ENCODE results near the gene FRMD4A.
A peak's percentile ranks its signal among the peaks of the same experiment; 100 is the strongest.

FRMD4A gene

GRCh38 chr10:13686331-13686752 lies 644.4 kb downstream of the FRMD4A start:
- Histone ChIP-seq H2BK120ac (ENCODE audit: low read depth, low read length) (no peak overlapping the region), H3K9ac (ENCODE audit: low read depth, low read length, poor library complexity) (no peak overlapping the region), H3K23ac (ENCODE audit: low read depth, low read length, poor library complexity) (no peak overlapping the region), H3K18ac (ENCODE audit: low read length) (no peak overlapping the region), H2BK15ac (ENCODE audit: low read length) (no peak overlapping the region), H2BK5ac (ENCODE audit: low read length) (no peak overlapping the region), H2BK12ac (ENCODE audit: low read length) (no peak overlapping the region), H3K79me1 (ENCODE audit: low read depth, low read length) (no peaks in the 10 kb centered on the region), H3K4me3 (ENCODE audit: low read length in 2 of 2) (no peak overlapping the region), H3K4ac (ENCODE audit: low read length) (no peak overlapping the region), H2AK5ac (ENCODE audit: low read depth, low read length) (no peak overlapping the region), H3K9me3 (replicated peaks in 1 of 2; ENCODE audit: control insufficient read depth in 2 of 2, insufficient read depth in 1 of 2, low read depth in 1 of 2, low read length in 2 of 2) (no peaks in the 10 kb centered on the region), H3K27ac (replicated peaks; ENCODE audit: low read length) (no peak overlapping the region), H4K8ac (ENCODE audit: low read depth, low read length) (no peak overlapping the region), H4K91ac (ENCODE audit: low read depth, low read length, poor library complexity) (no peak overlapping the region), H3K4me2 (ENCODE audit: insufficient read depth, low read length, poor library complexity, severe bottlenecking) (no peak overlapping the region), H2AFZ (ENCODE audit: low read length) (no peak overlapping the region), H3K4me1 (ENCODE audit: control insufficient read depth in 2 of 2, insufficient read depth in 1 of 2, low read depth in 1 of 2, low read length in 2 of 2) (peaks cover 0 to 20% of the 10 kb centered on the region in 2 donors), H3K14ac (ENCODE audit: low read length) (no peak overlapping the region), H3K36me3 (replicated peaks in 1 of 2; ENCODE audit: control insufficient read depth in 2 of 2, insufficient read depth in 2 of 2, low read length in 2 of 2) (peaks cover 1 to 95% of the 10 kb centered on the region in 2 donors), H3K27me3 (ENCODE audit: control insufficient read depth in 3 of 3, insufficient read depth in 3 of 3, low read depth in 1 of 3, low read length in 3 of 3) (no peaks in the 10 kb centered on the region)
- no peak for DNase-seq (ENCODE audit: low spot score)
- WGBS, 2 donors (ENCODE audit: extremely low coverage in 2 of 2, insufficient read length in 2 of 2, insufficient replicate concordance in 1 of 2) = no CpG with 5 or more reads among the region's 5 CpGs

GRCh38 chr10:13685885-13686284 lies 644.8 kb downstream of the FRMD4A start:
- WGBS, 2 donors (ENCODE audit: extremely low coverage in 2 of 2, insufficient read length in 2 of 2, insufficient replicate concordance in 1 of 2) = no CpG with 5 or more reads among the region's 5 CpGs
- Histone ChIP-seq H3K36me3 (replicated peaks in 1 of 2; ENCODE audit: control insufficient read depth in 2 of 2, insufficient read depth in 2 of 2, low read length in 2 of 2) (peaks cover 1 to 95% of the 10 kb centered on the region in 2 donors), H4K8ac (ENCODE audit: low read depth, low read length) (no peak overlapping the region), H2BK120ac (ENCODE audit: low read depth, low read length) (no peak overlapping the region), H3K4me3 (ENCODE audit: low read length in 2 of 2) (no peak overlapping the region), H2AFZ (ENCODE audit: low read length) (no peak overlapping the region), H3K4me1 (ENCODE audit: control insufficient read depth in 2 of 2, insufficient read depth in 1 of 2, low read depth in 1 of 2, low read length in 2 of 2) (peaks cover 0 to 18% of the 10 kb centered on the region in 2 donors), H3K9ac (ENCODE audit: low read depth, low read length, poor library complexity) (no peak overlapping the region), H4K91ac (ENCODE audit: low read depth, low read length, poor library complexity) (no peak overlapping the region), H3K23ac (ENCODE audit: low read depth, low read length, poor library complexity) (no peak overlapping the region), H3K79me1 (ENCODE audit: low read depth, low read length) (no peaks in the 10 kb centered on the region), H3K18ac (ENCODE audit: low read length) (no peak overlapping the region), H2BK5ac (ENCODE audit: low read length) (no peak overlapping the region), H3K9me3 (replicated peaks in 1 of 2; ENCODE audit: control insufficient read depth in 2 of 2, insufficient read depth in 1 of 2, low read depth in 1 of 2, low read length in 2 of 2) (no peaks in the 10 kb centered on the region), H2AK5ac (ENCODE audit: low read depth, low read length) (no peak overlapping the region), H2BK15ac (ENCODE audit: low read length) (no peak overlapping the region), H3K27me3 (ENCODE audit: control insufficient read depth in 3 of 3, insufficient read depth in 3 of 3, low read depth in 1 of 3, low read length in 3 of 3) (no peaks in the 10 kb centered on the region), H3K14ac (ENCODE audit: low read length) (no peak overlapping the region), H2BK12ac (ENCODE audit: low read length) (no peak overlapping the region), H3K4me2 (ENCODE audit: insufficient read depth, low read length, poor library complexity, severe bottlenecking) (no peak overlapping the region), H3K27ac (replicated peaks; ENCODE audit: low read length) (no peak overlapping the region), H3K4ac (ENCODE audit: low read length) (no peak overlapping the region)
- DNase-seq (ENCODE audit: low spot score) = no peak

- no CpG with 5 or more reads among the region's 6 CpGs for WGBS, 2 donors (ENCODE audit: extremely low coverage in 2 of 2, insufficient read length in 2 of 2, insufficient replicate concordance in 1 of 2)
- H2BK5ac ChIP-seq (ENCODE audit: low read length) = no peak overlapping the region
- no peaks in the 10 kb centered on the region for H3K27me3 ChIP-seq (ENCODE audit: control insufficient read depth in 3 of 3, insufficient read depth in 3 of 3, low read depth in 1 of 3, low read length in 3 of 3)
- H2AFZ ChIP-seq (ENCODE audit: low read length) = no peak overlapping the region
- no peaks in the 10 kb centered on the region for H3K9me3 ChIP-seq (replicated peaks in 1 of 2; ENCODE audit: control insufficient read depth in 2 of 2, insufficient read depth in 1 of 2, low read depth in 1 of 2, low read length in 2 of 2)
- no peak overlapping the region for H2BK15ac ChIP-seq (ENCODE audit: low read length)
- no peak overlapping the region for H3K4ac ChIP-seq (ENCODE audit: low read length)
- H3K23ac ChIP-seq (ENCODE audit: low read depth, low read length, poor library complexity) = no peak overlapping the region
- no peak overlapping the region for H4K8ac ChIP-seq (ENCODE audit: low read depth, low read length)
- no peak overlapping the region for H2BK12ac ChIP-seq (ENCODE audit: low read length)
- no peak overlapping the region for H3K4me2 ChIP-seq (ENCODE audit: insufficient read depth, low read length, poor library complexity, severe bottlenecking)
- peaks cover 1 to 92% of the 10 kb centered on the region in 2 donors for H3K36me3 ChIP-seq (replicated peaks in 1 of 2; ENCODE audit: control insufficient read depth in 2 of 2, insufficient read depth in 2 of 2, low read length in 2 of 2)
- H2AK5ac ChIP-seq (ENCODE audit: low read depth, low read length) = no peak overlapping the region
- H4K91ac ChIP-seq (ENCODE audit: low read depth, low read length, poor library complexity) = no peak overlapping the region
- H3K14ac ChIP-seq (ENCODE audit: low read length) = no peak overlapping the region
- H3K4me3 ChIP-seq (ENCODE audit: low read length in 2 of 2) = no peak overlapping the region
- no peak overlapping the region for H2BK120ac ChIP-seq (ENCODE audit: low read depth, low read length)
- peaks cover 0 to 9% of the 10 kb centered on the region in 2 donors for H3K4me1 ChIP-seq (ENCODE audit: control insufficient read depth in 2 of 2, insufficient read depth in 1 of 2, low read depth in 1 of 2, low read length in 2 of 2)
- H3K27ac ChIP-seq (replicated peaks; ENCODE audit: low read length) = no peak overlapping the region
- H3K9ac ChIP-seq (ENCODE audit: low read depth, low read length, poor library complexity) = no peak overlapping the region
- DNase-seq (ENCODE audit: low spot score) = no peak
- no peaks in the 10 kb centered on the region for H3K79me1 ChIP-seq (ENCODE audit: low read depth, low read length)
- H3K18ac ChIP-seq (ENCODE audit: low read length) = no peak overlapping the region
Measured at GRCh38 chr10:13684806-13685482, 645.8 kb downstream of the FRMD4A start.

- Histone ChIP-seq H3K36me3 (replicated peaks in 1 of 2; ENCODE audit: control insufficient read depth in 2 of 2, insufficient read depth in 2 of 2, low read length in 2 of 2) (peaks cover 1 to 92% of the 10 kb centered on the region in 2 donors), H3K4me2 (ENCODE audit: insufficient read depth, low read length, poor library complexity, severe bottlenecking) (no peak overlapping the region), H3K14ac (ENCODE audit: low read length) (no peak overlapping the region), H2BK12ac (ENCODE audit: low read length) (no peak overlapping the region), H3K4ac (ENCODE audit: low read length) (no peak overlapping the region), H3K9ac (ENCODE audit: low read depth, low read length, poor library complexity) (no peak overlapping the region), H3K79me1 (ENCODE audit: low read depth, low read length) (no peaks in the 10 kb centered on the region), H2BK15ac (ENCODE audit: low read length) (no peak overlapping the region), H3K27ac (replicated peaks; ENCODE audit: low read length) (no peak overlapping the region), H3K23ac (ENCODE audit: low read depth, low read length, poor library complexity) (no peak overlapping the region), H2BK120ac (ENCODE audit: low read depth, low read length) (no peak overlapping the region), H2AFZ (ENCODE audit: low read length) (no peak overlapping the region), H3K18ac (ENCODE audit: low read length) (peak overlapping the region; percentile 65), H4K91ac (ENCODE audit: low read depth, low read length, poor library complexity) (no peak overlapping the region), H3K4me1 (ENCODE audit: control insufficient read depth in 2 of 2, insufficient read depth in 1 of 2, low read depth in 1 of 2, low read length in 2 of 2) (peaks cover 0 to 14% of the 10 kb centered on the region in 2 donors), H3K27me3 (ENCODE audit: control insufficient read depth in 3 of 3, insufficient read depth in 3 of 3, low read depth in 1 of 3, low read length in 3 of 3) (no peaks in the 10 kb centered on the region), H3K9me3 (replicated peaks in 1 of 2; ENCODE audit: control insufficient read depth in 2 of 2, insufficient read depth in 1 of 2, low read depth in 1 of 2, low read length in 2 of 2) (no peaks in the 10 kb centered on the region), H2BK5ac (ENCODE audit: low read length) (no peak overlapping the region), H4K8ac (ENCODE audit: low read depth, low read length) (no peak overlapping the region), H3K4me3 (ENCODE audit: low read length in 2 of 2) (no peak overlapping the region), H2AK5ac (ENCODE audit: low read depth, low read length) (no peak overlapping the region)
- no peak for DNase-seq (ENCODE audit: low spot score)
- no CpG with 5 or more reads among the region's 17 CpGs for WGBS, 2 donors (ENCODE audit: extremely low coverage in 2 of 2, insufficient read length in 2 of 2, insufficient replicate concordance in 1 of 2)
Measured at GRCh38 chr10:13684252-13684791, 646.4 kb downstream of the FRMD4A start.

All from neuronal stem cell (in vitro differentiated cells).